Spleen (tissue), 7 donors: Measurements from ENCODE around the gene SYDE2.

Source experiments
- CTCF ChIP-seq, 11 experiments: fragments of 200-600 bp in 7 of 11; fragments of 450-650 bp in 4 of 11; sonication (generic) in 4 of 11; IDR thresholded peaks in 8 of 11; conservative IDR thresholded peaks in 3 of 11; 1 replicate in 7 of 11; 2 replicates in 4 of 11; pipeline versions ENCODE4 v1.4.0 to v1.8.0; 2016 to 2021; ENCODE audit warnings: antibody characterized with exemption in 11 of 11, inconsistent platforms in 4 of 11, mild to moderate bottlenecking in 1 of 11
- POLR2A ChIP-seq, 3 donors: fragments of 450-650 bp; IDR thresholded peaks; one replicate each; pipeline ENCODE4 v1.5.1; 2017; ENCODE audit warnings: antibody characterized with exemption in 3 of 3, mild to moderate bottlenecking in 1 of 3
- donor health status: DM: no; HTN: no; CAD: no; lungs with moderate emphysema.
- donor health status: DM: no; HTN: no; CAD: no.
- donor health status: DM: no; HTN: no; CAD: no.

GRCh38 chr1:85122169-85122568 lies 78.6 kb downstream of the SYDE2 start:
- TF ChIP-seq POLR2A (IDR thresholded peaks at IDR 0.05) = no peak
- no peak for TF ChIP-seq CTCF (IDR thresholded peaks at IDR 0.05 in 8 of 11, conservative IDR thresholded peaks at IDR 0.05 in 3 of 11)
